ENCODE results near the gene SLC25A41. TPM values are rescaled to one million over a fixed set of nuclear protein-coding genes. Genes with fewer than 3 reads are reported as not detected.

SLC25A41 gene
- total RNA-seq, 1 donor, result not detected

DNA sequence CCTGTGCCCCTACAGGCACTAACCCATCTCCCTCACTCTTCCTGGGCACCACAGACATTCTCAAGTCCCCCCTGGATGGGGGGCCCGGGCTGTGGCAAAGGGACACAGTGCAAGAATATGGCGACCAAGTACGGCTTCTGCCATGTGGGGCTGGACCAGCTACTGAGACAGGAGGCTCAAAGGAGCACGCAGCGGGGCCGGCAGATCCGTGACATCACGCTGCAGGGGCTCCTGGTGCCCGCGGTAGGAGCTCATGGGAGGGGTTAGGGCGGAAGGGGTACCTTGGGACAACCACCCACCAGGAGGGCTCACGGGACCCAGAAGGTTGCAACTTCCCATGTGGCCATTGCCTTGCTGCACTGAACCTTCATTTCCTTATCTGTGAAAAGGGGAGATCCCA, 37.3 kb downstream of the SLC25A41 start:
- DNase-seq (ENCODE audit: insufficient read length, low spot score, missing footprints), result no peak
- Histone ChIP-seq H3K4me3 (ENCODE audit: insufficient read depth, low read length) (no peak overlapping the region), H3K4me1 (ENCODE audit: insufficient read depth, low read length) (peaks cover 10% of the 10 kb centered on the region), H3K9me3 (ENCODE audit: low read depth, low read length) (no peaks in the 10 kb centered on the region), H3K79me2 (ENCODE audit: insufficient read depth, low read length) (peaks cover 17% of the 10 kb centered on the region), H3K4me2 (ENCODE audit: insufficient read depth, low read length) (no peak overlapping the region), H3K27me3 (ENCODE audit: insufficient read depth, low read length) (no peaks in the 10 kb centered on the region), H3K36me3 (ENCODE audit: insufficient read depth, low read length) (peaks cover 5% of the 10 kb centered on the region), H2AFZ (ENCODE audit: low read length) (no peak overlapping the region), H3K27ac (ENCODE audit: low read depth, low read length) (no peak overlapping the region), H4K20me1 (ENCODE audit: insufficient read depth, low read length) (no peaks in the 10 kb centered on the region)
- no peak for TF ChIP-seq CTCF (IDR thresholded peaks at IDR 0.05; ENCODE audit: extremely low read depth, low read depth, low read length)

- H3K9me3 ChIP-seq (ENCODE audit: low read depth, low read length), result no peaks in the 10 kb centered on the region
- no peak overlapping the region for H3K27ac ChIP-seq (ENCODE audit: low read depth, low read length)
- H3K4me1 ChIP-seq (ENCODE audit: insufficient read depth, low read length), result peaks cover 10% of the 10 kb centered on the region
- H3K4me2 ChIP-seq (ENCODE audit: insufficient read depth, low read length), result no peak overlapping the region
- no peak for DNase-seq (ENCODE audit: insufficient read length, low spot score, missing footprints)
- H3K36me3 ChIP-seq (ENCODE audit: insufficient read depth, low read length), result peaks cover 13% of the 10 kb centered on the region
- no peak for TF ChIP-seq CTCF (IDR thresholded peaks at IDR 0.05; ENCODE audit: extremely low read depth, low read depth, low read length)
- H3K27me3 ChIP-seq (ENCODE audit: insufficient read depth, low read length), result no peaks in the 10 kb centered on the region
- no peak overlapping the region for H3K4me3 ChIP-seq (ENCODE audit: insufficient read depth, low read length)
- no peak overlapping the region for H2AFZ ChIP-seq (ENCODE audit: low read length)
- peaks cover 23% of the 10 kb centered on the region for H3K79me2 ChIP-seq (ENCODE audit: insufficient read depth, low read length)
- no peaks in the 10 kb centered on the region for H4K20me1 ChIP-seq (ENCODE audit: insufficient read depth, low read length)
Observed at GRCh38 chr19:6394831-6395230, 38.7 kb downstream of the SLC25A41 start.

DNA sequence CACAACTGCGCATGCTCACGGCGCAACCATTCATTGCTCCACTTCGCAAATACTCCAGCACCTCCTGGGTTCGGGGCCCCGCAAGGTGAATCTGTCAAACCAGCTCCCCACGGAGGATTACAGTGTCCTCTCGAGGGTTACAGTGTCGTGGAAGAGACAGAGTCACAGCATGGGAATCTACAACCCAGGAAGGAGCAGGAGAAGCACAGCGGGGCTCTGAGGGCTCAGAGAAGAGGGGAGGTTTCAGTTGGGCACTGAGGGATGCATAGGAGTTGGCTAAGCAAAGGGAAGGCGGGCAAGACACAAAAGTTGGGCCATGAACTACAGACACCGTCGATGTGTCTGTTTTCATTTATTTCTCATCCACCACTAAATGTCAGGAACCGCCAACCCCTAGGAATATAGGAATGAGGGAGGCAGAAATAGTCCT, 39.6 kb downstream of the SLC25A41 start:
- no peak for DNase-seq (ENCODE audit: insufficient read length, low spot score, missing footprints)
- H3K79me2 ChIP-seq (ENCODE audit: insufficient read depth, low read length), result peaks cover 23% of the 10 kb centered on the region
- H3K36me3 ChIP-seq (ENCODE audit: insufficient read depth, low read length), result peaks cover 20% of the 10 kb centered on the region
- no peaks in the 10 kb centered on the region for H4K20me1 ChIP-seq (ENCODE audit: insufficient read depth, low read length)
- H2AFZ ChIP-seq (ENCODE audit: low read length), result peak overlapping the region; percentile 100
- no peaks in the 10 kb centered on the region for H3K9me3 ChIP-seq (ENCODE audit: low read depth, low read length)
- peak overlapping the region; percentile 94 for H3K4me3 ChIP-seq (ENCODE audit: insufficient read depth, low read length)
- H3K4me1 ChIP-seq (ENCODE audit: insufficient read depth, low read length), result peaks cover 10% of the 10 kb centered on the region
- TF ChIP-seq CTCF (IDR thresholded peaks at IDR 0.05; ENCODE audit: extremely low read depth, low read depth, low read length), result no peak
- H3K27me3 ChIP-seq (ENCODE audit: insufficient read depth, low read length), result no peaks in the 10 kb centered on the region
- H3K27ac ChIP-seq (ENCODE audit: low read depth, low read length), result peak overlapping the region; percentile 98
- peak overlapping the region; percentile 98 for H3K4me2 ChIP-seq (ENCODE audit: insufficient read depth, low read length)

- peaks cover 23% of the 10 kb centered on the region for H3K79me2 ChIP-seq (ENCODE audit: insufficient read depth, low read length)
- peak within 1 kb of the TSS; percentile 100 for H2AFZ ChIP-seq (ENCODE audit: low read length)
- no peaks in the 10 kb centered on the region for H3K9me3 ChIP-seq (ENCODE audit: low read depth, low read length)
- H3K36me3 ChIP-seq (ENCODE audit: insufficient read depth, low read length), result peaks cover 27% of the 10 kb centered on the region
- H3K27me3 ChIP-seq (ENCODE audit: insufficient read depth, low read length), result no peaks in the 10 kb centered on the region
- peaks cover 10% of the 10 kb centered on the region for H3K4me1 ChIP-seq (ENCODE audit: insufficient read depth, low read length)
- peaks cover under 1% of the 10 kb centered on the region for H4K20me1 ChIP-seq (ENCODE audit: insufficient read depth, low read length)
- peak within 1 kb of the TSS; percentile 98 for H3K27ac ChIP-seq (ENCODE audit: low read depth, low read length)
- peak; percentile 99 for DNase-seq (ENCODE audit: insufficient read length, low spot score, missing footprints)
- H3K4me2 ChIP-seq (ENCODE audit: insufficient read depth, low read length), result peak within 1 kb of the TSS; percentile 98
- TF ChIP-seq CTCF (IDR thresholded peaks at IDR 0.05; ENCODE audit: extremely low read depth, low read depth, low read length), result no peak
- peak within 1 kb of the TSS; percentile 94 for H3K4me3 ChIP-seq (ENCODE audit: insufficient read depth, low read length)
Observed at GRCh38 chr19:6393074-6393982, 40.2 kb downstream of the SLC25A41 start, which contains the start of gene GTF2F1. Gene GTF2F1, minus strand, starts transcription at chr19:6393164. Its CDS starts 169 bp downstream, at chr19:6392995.

All from osteoblast (primary cell).